NB4 (cell line): ENCODE results near the gene ZNRF3.

Experiments
- CTCF ChIP-seq: IDR thresholded peaks from one replicate; pipeline ENCODE4 v1.5.1; 2012; ENCODE audit warnings: low read depth, low read length
- MAX ChIP-seq: IDR thresholded peaks from 2 replicates; pipeline ENCODE4 v1.6.1; 2011; ENCODE audit warnings: low read depth, low read length
- POLR2A ChIP-seq: IDR thresholded peaks from 2 replicates; pipeline ENCODE4 v1.6.1; 2011; ENCODE audit warnings: mild to moderate bottlenecking; ENCODE audit not compliant: insufficient read length; ENCODE audit errors: extremely low read depth

GRCh38 chr22:29087012-29087411 lies 203.6 kb downstream of the ZNRF3 start:
- TF ChIP-seq POLR2A, result no peak
- TF ChIP-seq CTCF, result no peak
- TF ChIP-seq MAX, result no peak
